HepG2 (cell line): Measurements from ENCODE around the gene IL1A. TPM values are rescaled to one million over a fixed set of nuclear protein-coding genes. Genes with fewer than 3 reads are reported as not detected.

ENCODE experiments used
- AGO2 ChIP-seq: fragments of 200-400 bp; formaldehyde crosslinking; optimal IDR thresholded peaks from 2 replicates; pipeline ENCODE3; 2017; ENCODE audit warnings: mild to moderate bottlenecking, low read depth, low read length, moderate library complexity
- DMAP1 ChIP-seq: IDR thresholded peaks from 2 replicates; pipeline ENCODE4 v1.6.1; 2016
- ELF1 ChIP-seq: sonication (generic); formaldehyde crosslinking; IDR thresholded peaks from 2 replicates; pipeline ENCODE4 v1.4.0; 2020; ENCODE audit warnings: missing genetic modification reagents
- FOXM1 ChIP-seq: sonication (generic); formaldehyde crosslinking; IDR thresholded peaks from 2 replicates; pipeline ENCODE4 v1.5.0; 2020; ENCODE audit warnings: missing genetic modification reagents
- FOXP4 ChIP-seq: sonication (generic); formaldehyde crosslinking; IDR thresholded peaks from 2 replicates; pipeline ENCODE4 v1.4.0; 2020; ENCODE audit warnings: missing genetic modification reagents
- KLF9 ChIP-seq: IDR thresholded peaks from 2 replicates; pipeline ENCODE4 v1.6.1; 2016; ENCODE audit warnings: low read depth
- MEIS2 ChIP-seq: sonication (generic); formaldehyde crosslinking; IDR thresholded peaks from 2 replicates; pipeline ENCODE4 v1.9.0; 2021; ENCODE audit warnings: mild to moderate bottlenecking, missing genetic modification reagents
- MLLT10 ChIP-seq: sonication (generic); formaldehyde crosslinking; IDR thresholded peaks from 2 replicates; pipeline ENCODE4 v1.4.0; 2020; ENCODE audit warnings: missing genetic modification reagents
- ONECUT2 ChIP-seq: sonication (generic); formaldehyde crosslinking; IDR thresholded peaks from 2 replicates; pipeline ENCODE4 v1.4.0; 2020; ENCODE audit warnings: missing genetic modification reagents
- PHF20 ChIP-seq: sonication (generic); formaldehyde crosslinking; IDR thresholded peaks from 2 replicates; pipeline ENCODE4 v1.5.0; 2020; ENCODE audit warnings: mild to moderate bottlenecking, missing genetic modification reagents
- SAFB2 ChIP-seq: sonication (generic); formaldehyde crosslinking; IDR thresholded peaks from 2 replicates; pipeline ENCODE4 v1.5.1; 2020; ENCODE audit warnings: missing genetic modification reagents, low read depth, mild to moderate bottlenecking, borderline replicate concordance
- SIN3A ChIP-seq: IDR thresholded peaks from 2 replicates; pipeline ENCODE4 v1.6.1; 2011; ENCODE audit warnings: low read depth, mild to moderate bottlenecking, control low read depth, low read length, borderline replicate concordance
- SIN3B ChIP-seq: fragments of 150-350 bp; IDR thresholded peaks from 2 replicates; pipeline ENCODE4 v1.6.1; 2014; ENCODE audit warnings: low read length
- STAT5B ChIP-seq: sonication (generic); formaldehyde crosslinking; IDR thresholded peaks from 2 replicates; pipeline ENCODE4 v1.4.0; 2020; ENCODE audit warnings: missing genetic modification reagents
- TBX2 ChIP-seq: sonication (generic); formaldehyde crosslinking; IDR thresholded peaks from 2 replicates; pipeline ENCODE4 v1.5.0; 2020; ENCODE audit warnings: missing genetic modification reagents, mild to moderate bottlenecking, borderline replicate concordance
- TCF12 ChIP-seq, 2 experiments: fragments of 450-650 bp in 1 of 2; sonication (generic) in 1 of 2; formaldehyde crosslinking in 1 of 2; IDR thresholded peaks; 2 replicates each; pipeline versions ENCODE4 v1.6.1 to v1.8.0; 2017 to 2022; ENCODE audit warnings: antibody characterized with exemption in 1 of 2, mild to moderate bottlenecking in 1 of 2, missing genetic modification reagents in 1 of 2, moderate library complexity in 1 of 2
- ZFP90 ChIP-seq: sonication (generic); formaldehyde crosslinking; IDR thresholded peaks from 2 replicates; pipeline ENCODE4 v1.8.0; 2022; ENCODE audit warnings: missing genetic modification reagents, mild to moderate bottlenecking, inconsistent platforms, borderline replicate concordance
- ZNF232 ChIP-seq: sonication (generic); formaldehyde crosslinking; IDR thresholded peaks from 2 replicates; pipeline ENCODE4 v1.4.0; 2020; ENCODE audit warnings: missing genetic modification reagents, borderline replicate concordance
- ZNF317 ChIP-seq: sonication (generic); formaldehyde crosslinking; IDR thresholded peaks from 2 replicates; pipeline ENCODE4 v1.5.0; 2020; ENCODE audit warnings: mild to moderate bottlenecking, missing genetic modification reagents
- ZNF335 ChIP-seq: sonication (generic); formaldehyde crosslinking; IDR thresholded peaks from 2 replicates; pipeline ENCODE4 v1.4.0; 2020; ENCODE audit warnings: missing genetic modification reagents
- ZNF431 ChIP-seq: sonication (generic); formaldehyde crosslinking; IDR thresholded peaks from 2 replicates; pipeline ENCODE4 v1.9.0; 2022; ENCODE audit warnings: missing genetic modification reagents, low read depth, mild to moderate bottlenecking, borderline replicate concordance
- ZNF468 ChIP-seq: sonication (generic); formaldehyde crosslinking; IDR thresholded peaks from 2 replicates; pipeline ENCODE4 v1.8.0; 2022; ENCODE audit warnings: mild to moderate bottlenecking, moderate library complexity, missing genetic modification reagents
- ZNF484 ChIP-seq: sonication (generic); formaldehyde crosslinking; IDR thresholded peaks from 2 replicates; pipeline ENCODE4 v1.5.1; 2020; ENCODE audit warnings: mild to moderate bottlenecking, low read depth, missing genetic modification reagents, borderline replicate concordance
- ZNF615 ChIP-seq: sonication (generic); formaldehyde crosslinking; IDR thresholded peaks from 2 replicates; pipeline ENCODE4 v1.5.0; 2020; ENCODE audit warnings: mild to moderate bottlenecking, missing genetic modification reagents, borderline replicate concordance
- ZNF713 ChIP-seq: sonication (generic); formaldehyde crosslinking; IDR thresholded peaks from 2 replicates; pipeline ENCODE4 v1.4.0; 2020; ENCODE audit warnings: mild to moderate bottlenecking, missing genetic modification reagents
- ZNF850 ChIP-seq: sonication (generic); formaldehyde crosslinking; conservative IDR thresholded peaks from 2 replicates; pipeline ENCODE4 v1.9.0; 2021; ENCODE audit warnings: mild to moderate bottlenecking, missing genetic modification reagents
- ZNF883 ChIP-seq: sonication (generic); formaldehyde crosslinking; IDR thresholded peaks from 2 replicates; pipeline ENCODE4 v1.5.1; 2020; ENCODE audit warnings: mild to moderate bottlenecking, missing genetic modification reagents; ENCODE audit errors: not compliant biosample characterization
- ZSCAN30 ChIP-seq: sonication (generic); formaldehyde crosslinking; IDR thresholded peaks from 2 replicates; pipeline ENCODE4 v1.5.0; 2020; ENCODE audit warnings: mild to moderate bottlenecking, missing genetic modification reagents
- polyA plus RNA-seq, 8 experiments: library from polyadenylated mRNA; depleted of rRNA in 3 of 8; stranded (reverse) in 7 of 8; unstranded in 1 of 8; fragments of >200 nt; fragmentation: Illumina TruSeq in 4 of 8; extraction: Trizol in 4 of 8; gene quantifications; 2 replicates each; pipeline versions ENCODE4 v1.2.1 to v1.2.3, GENCODE V29; 2011 to 2016; ENCODE audit warnings: low read depth in 4 of 8, missing spikeins in 1 of 8, mixed read lengths in 1 of 8; ENCODE audit not compliant: insufficient read depth in 1 of 8
- total RNA-seq, 5 experiments: library from RNA; depleted of rRNA; stranded (reverse); fragments of >200 nt; fragmentation: Illumina TruSeq; extraction: Trizol; gene quantifications; 2 replicates each; pipeline ENCODE4 v1.2.3, GENCODE V29; 2016; ENCODE audit warnings: low read depth in 1 of 5
- TF ChIP-seq, protein P1 (sequence below): sonication (generic); formaldehyde crosslinking; conservative IDR thresholded peaks from 2 replicates; pipeline ENCODE4 v1.4.0; 2020; ENCODE audit warnings: missing genetic modification reagents

IL1A gene
- total and polyA plus RNA-seq, 2 of the 13 experiments (the other 11 are each of a cell fraction or from before 2014, with no cell fraction given): not detected

DNA sequence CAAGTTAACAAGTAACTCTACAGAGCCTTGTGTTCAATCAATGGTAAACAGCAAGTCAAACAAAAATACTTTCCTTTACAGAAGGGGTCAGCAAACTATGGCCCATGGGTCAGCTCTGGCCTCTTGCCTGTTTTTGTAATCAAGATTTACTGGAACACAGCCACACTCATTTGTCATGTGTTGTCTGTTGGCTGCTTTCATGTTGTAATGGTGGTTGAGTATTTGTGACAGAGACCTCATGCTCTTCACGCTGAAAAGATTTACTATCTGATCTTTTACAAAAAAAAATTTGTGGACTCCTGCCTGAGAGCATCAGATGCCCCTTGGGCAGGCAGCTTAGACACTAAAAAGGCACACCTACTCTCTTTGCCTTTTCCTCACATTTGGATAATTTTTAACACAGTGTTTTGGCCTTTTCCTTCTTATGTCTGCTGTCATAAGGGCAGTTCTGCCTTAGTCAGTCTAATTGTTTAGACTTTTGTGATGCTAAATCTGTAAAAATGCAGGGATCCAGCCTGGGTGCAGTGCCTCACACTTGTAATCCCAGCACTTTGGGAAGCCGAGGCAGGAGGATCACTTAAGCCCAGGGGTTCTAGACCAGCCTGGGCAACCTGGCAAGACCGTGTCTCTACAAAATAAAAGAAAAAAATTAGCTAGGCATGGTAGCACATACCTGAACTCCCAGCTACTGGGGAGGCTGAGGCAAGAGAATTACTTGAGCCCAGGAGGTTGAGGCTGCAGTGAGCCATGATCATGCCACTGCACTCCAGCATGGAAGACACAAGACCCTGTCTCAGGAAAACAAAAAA lies 34.0 kb upstream of the IL1A start (continued):
- TF ChIP-seq FOXP4 (CRISPR knock-in tag) (peak; percentile 100), FOXM1 (CRISPR knock-in tag) (no peak), SIN3A (no peak), ZNF317 (peak; percentile 86), SAFB2 (CRISPR knock-in tag) (no peak; the same call in 1 of the 2 replicates), TCF12 (IDR thresholded peaks at IDR 0.05) (no peak), TCF12 (CRISPR knock-in tag; IDR thresholded peaks at IDR 0.05) (peak; percentile 98), ZNF468 (CRISPR knock-in tag) (no peak), MLLT10 (CRISPR knock-in tag) (no peak), TBX2 (peak; percentile 100), ZFP90 (CRISPR knock-in tag) (no peak; the same call in 1 of the 2 replicates), ZSCAN30 (CRISPR knock-in tag) (no peak), KLF9 (peak; percentile 76), ZNF883 (CRISPR knock-in tag) (no peak), PHF20 (0 out of 2 replicates have a peak, but pooled peaks have one; percentile 25), ZNF713 (CRISPR knock-in tag) (no peak), ZNF431 (CRISPR knock-in tag) (peak; percentile 91; the same call in 1 of the 2 replicates), ZNF335 (CRISPR knock-in tag) (no peak), MEIS2 (peak; percentile 100), DMAP1 (CRISPR knock-in tag) (peak; percentile 69), ZNF232 (CRISPR knock-in tag) (peak; percentile 62), ZNF850 (CRISPR knock-in tag) (0 out of 2 replicates have a peak, but pooled peaks have one; percentile 14), SIN3B (no peak), ZNF484 (no peak), ZNF615 (CRISPR knock-in tag) (no peak), ONECUT2 (CRISPR knock-in tag) (peak; percentile 54), AGO2 (no peak), ELF1 (CRISPR knock-in tag) (peak; percentile 43; the same call in 1 of the 2 replicates), STAT5B (CRISPR knock-in tag) (peak; percentile 24; the same call in 1 of the 2 replicates)
- TF ChIP-seq, protein P1, sequence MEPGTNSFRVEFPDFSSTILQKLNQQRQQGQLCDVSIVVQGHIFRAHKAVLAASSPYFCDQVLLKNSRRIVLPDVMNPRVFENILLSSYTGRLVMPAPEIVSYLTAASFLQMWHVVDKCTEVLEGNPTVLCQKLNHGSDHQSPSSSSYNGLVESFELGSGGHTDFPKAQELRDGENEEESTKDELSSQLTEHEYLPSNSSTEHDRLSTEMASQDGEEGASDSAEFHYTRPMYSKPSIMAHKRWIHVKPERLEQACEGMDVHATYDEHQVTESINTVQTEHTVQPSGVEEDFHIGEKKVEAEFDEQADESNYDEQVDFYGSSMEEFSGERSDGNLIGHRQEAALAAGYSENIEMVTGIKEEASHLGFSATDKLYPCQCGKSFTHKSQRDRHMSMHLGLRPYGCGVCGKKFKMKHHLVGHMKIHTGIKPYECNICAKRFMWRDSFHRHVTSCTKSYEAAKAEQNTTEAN (CRISPR knock-in tag): peak; percentile 93
